Testis (tissue), 3 donors: ENCODE results near the gene COLQ. TPM values are rescaled to one million over a fixed set of nuclear protein-coding genes. Genes with fewer than 3 reads are reported as not detected.

Source experiments
- DNase-seq: peaks from one replicate; pipeline ENCODE4 v3.0.0-alpha.2; 2019
- H3K27ac ChIP-seq, 2 donors: fragments of 200-600 bp; sonication (generic); one replicate each; pipeline ENCODE4 v1.5.1; 2019
- H3K27me3 ChIP-seq: fragments of 200-600 bp; sonication (generic); one replicate; pipeline ENCODE4 v1.5.1; 2019
- H3K36me3 ChIP-seq: fragments of 200-600 bp; sonication (generic); one replicate; pipeline ENCODE4 v1.5.1; 2017; ENCODE audit warnings: low read depth; ENCODE audit errors: missing control alignments
- H3K4me1 ChIP-seq: fragments of 200-600 bp; sonication (generic); one replicate; pipeline ENCODE4 v1.5.1; 2019
- H3K4me3 ChIP-seq, 2 donors: fragments of 200-600 bp; sonication (generic); one replicate each; pipeline ENCODE4 v1.5.1; 2017 to 2019
- H3K9me3 ChIP-seq: fragments of 200-600 bp; sonication (generic); one replicate; pipeline ENCODE4 v1.5.1; 2017
- CTCF ChIP-seq, 3 experiments: fragments of 450-650 bp in 2 of 3; fragments of 200-600 bp in 1 of 3; sonication (generic) in 1 of 3; IDR thresholded peaks; one replicate each; pipeline ENCODE4 v1.5.1; 2016 to 2019; ENCODE audit warnings: antibody characterized with exemption in 3 of 3, mild to moderate bottlenecking in 2 of 3, moderate library complexity in 1 of 3
- POLR2A ChIP-seq: fragments of 450-650 bp; IDR thresholded peaks from one replicate; pipeline ENCODE4 v1.6.1; 2017; ENCODE audit warnings: antibody characterized with exemption, mild to moderate bottlenecking, moderate library complexity
- WGBS, 2 donors: methylation state at CpG; one replicate each; pipeline ENCODE4 v1.1.5; 2018; 5-methylcytosine and 5-hydroxymethylcytosine counted together
- intact Hi-C: fragments of 100-400 bp; cut with DNase I; formaldehyde crosslinking; loops from one replicate; pipeline ENCODE4 v1.15.1; 2023; ENCODE audit warnings: low total_unique reads
- polyA plus RNA-seq: library from polyadenylated mRNA; stranded (reverse); fragments of 350-450 nt; fragmentation: Illumina TruSeq; extraction: RNeasy Lipid Tissue Mini Kit (QIAGEN cat#74804); gene quantifications from one replicate; pipeline ENCODE4 v1.2.3, GENCODE V29; 2014; ENCODE audit warnings: low read depth, low replicate concordance; ENCODE audit not compliant: insufficient read depth
- total RNA-seq, 2 donors: library from RNA; depleted of rRNA; stranded (reverse); fragments of >200 nt; gene quantifications; one replicate each; pipeline ENCODE4 v1.2.3, GENCODE V29; 2016

Gene COLQ
- total and polyA plus RNA-seq, 3 donors from 2014 or later = 5.4 to 7.6 (median 6.7) TPM

DNA sequence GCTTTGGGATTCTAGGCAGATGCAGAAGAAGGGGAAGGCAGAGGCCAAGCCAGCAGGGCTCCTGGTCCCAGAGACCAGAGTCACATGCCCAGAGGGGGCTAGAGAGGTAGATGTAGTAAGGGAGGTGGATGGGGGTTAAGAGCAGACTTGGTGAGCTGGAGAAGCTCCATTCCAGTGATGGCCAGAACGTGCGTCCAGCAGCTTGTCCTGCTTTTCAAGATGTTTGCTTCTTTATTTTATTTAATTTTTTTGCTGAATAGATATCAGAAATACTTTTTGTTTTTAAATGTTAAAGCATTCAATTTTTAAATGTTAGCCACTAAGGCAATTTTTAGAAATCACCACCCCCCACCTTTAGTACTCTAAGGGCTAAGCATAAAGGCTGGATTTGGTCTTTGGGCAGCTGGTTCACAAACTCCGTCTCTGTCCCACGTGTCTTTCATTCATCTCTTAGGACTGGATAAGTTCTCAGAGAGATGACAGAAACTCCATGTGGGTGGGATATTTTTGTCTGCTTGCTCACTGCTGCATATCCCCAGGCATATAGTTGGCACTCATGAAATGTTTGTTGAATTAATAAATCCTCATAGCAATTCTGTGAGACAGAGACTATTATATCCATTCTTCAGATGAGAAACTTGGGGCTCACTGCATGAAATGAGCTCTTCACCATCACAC, 6.7 kb downstream of the COLQ start:
- intact Hi-C loops = no loop called here
- Histone ChIP-seq H3K36me3 (no peaks in the 10 kb centered on the region), H3K27ac (no peak overlapping the region), H3K27me3 (no peaks in the 10 kb centered on the region), H3K4me3 (no peak overlapping the region), H3K4me1 (no peaks in the 10 kb centered on the region), H3K9me3 (no peaks in the 10 kb centered on the region)
- TF ChIP-seq CTCF (IDR thresholded peaks at IDR 0.05) (no peak), POLR2A (no peak)
- no peak for DNase-seq
- 92 to 94% methylated on average over 4 of the region's 4 CpGs for WGBS, 2 donors

- Histone ChIP-seq H3K4me1 (no peaks in the 10 kb centered on the region), H3K27me3 (no peaks in the 10 kb centered on the region), H3K27ac (no peak overlapping the region), H3K36me3 (no peaks in the 10 kb centered on the region), H3K9me3 (no peaks in the 10 kb centered on the region), H3K4me3 (no peak overlapping the region)
- no peak for TF ChIP-seq CTCF (IDR thresholded peaks at IDR 0.05)
- TF ChIP-seq POLR2A = no peak
- WGBS, 2 donors = 86 to 92% methylated on average over 5 of the region's 5 CpGs
- intact Hi-C loops = no loop called here
- DNase-seq = no peak
Observed at GRCh38 chr3:15513810-15514662, 7.5 kb downstream of the COLQ start.

- intact Hi-C loops = no loop called here
- H3K36me3 ChIP-seq = no peaks in the 10 kb centered on the region
- H3K4me1 ChIP-seq = no peaks in the 10 kb centered on the region
- no peak overlapping the region for H3K27ac ChIP-seq
- TF ChIP-seq POLR2A (no peak), CTCF (IDR thresholded peaks at IDR 0.05) (no peak)
- WGBS, 2 donors = 88 to 92% methylated on average over 7 of the region's 7 CpGs
- H3K27me3 ChIP-seq = no peaks in the 10 kb centered on the region
- H3K9me3 ChIP-seq = no peaks in the 10 kb centered on the region
- DNase-seq = no peak
- no peak overlapping the region for H3K4me3 ChIP-seq
Observed at GRCh38 chr3:15513116-15513515, 8.4 kb downstream of the COLQ start.

DNA sequence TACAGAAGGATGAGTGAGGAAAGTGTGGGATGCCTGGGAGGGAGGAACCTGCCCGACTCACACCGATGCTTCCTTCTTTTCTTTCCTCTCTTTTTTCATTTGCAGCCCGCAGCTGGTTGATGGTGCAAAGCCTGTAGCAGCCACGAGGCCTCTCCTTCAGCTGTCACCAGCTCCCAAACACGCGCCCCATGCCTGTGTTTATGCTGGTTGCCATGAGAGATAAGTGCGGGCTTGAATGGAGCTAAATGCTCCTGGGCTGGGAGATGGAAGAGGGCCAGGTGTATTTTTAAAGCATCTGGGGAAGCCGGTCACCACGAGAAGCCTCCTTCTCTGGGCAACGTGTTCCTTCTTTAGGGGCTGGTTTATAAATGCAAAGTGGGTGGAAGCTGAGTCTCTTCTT, 9.3 kb downstream of the COLQ start:
- intact Hi-C loops = no loop called here
- peak; percentile 41 for DNase-seq
- no peaks in the 10 kb centered on the region for H3K36me3 ChIP-seq
- no peaks in the 10 kb centered on the region for H3K27me3 ChIP-seq
- no peak overlapping the region for H3K4me3 ChIP-seq
- no peaks in the 10 kb centered on the region for H3K9me3 ChIP-seq
- TF ChIP-seq POLR2A (no peak), CTCF (IDR thresholded peaks at IDR 0.05) (no peak)
- 47 to 56% methylated on average over 10 of the region's 10 CpGs for WGBS, 2 donors
- H3K27ac ChIP-seq = no peak overlapping the region
- no peaks in the 10 kb centered on the region for H3K4me1 ChIP-seq
